Heart left ventricle (tissue), 13 donors: ENCODE measurements around the gene MCM10.

Source experiments
- CTCF ChIP-seq, 12 donors: fragments of 200-600 bp; sonication (generic) in 4 of 12; IDR thresholded peaks; one replicate each; pipeline versions ENCODE4 v1.5.0 to v1.8.0; 2018 to 2022; ENCODE audit warnings: antibody characterized with exemption in 12 of 12, mild to moderate bottlenecking in 5 of 12
- POLR2A ChIP-seq, 2 donors: fragments of 450-650 bp; IDR thresholded peaks; one replicate each; pipeline ENCODE4 v1.6.1; 2017; ENCODE audit warnings: antibody characterized with exemption in 2 of 2, mild to moderate bottlenecking in 2 of 2, moderate library complexity in 2 of 2
- donor health status: ischemic (EF 13 %, LVEDD 7.1; RV severe dilation, severe dysfunction).
- donor health status: DM: no; HTN: yes; CAD: no.
- donor health status: DM: no; HTN: no; CAD: no.
- donor health status: ischemic (EF 25% LVEDD 6.9; RV normal size, moderate dysfunction).
- donor health status: ischemic (EF 25% LVEDD 5.7; RV mildly dilated, moderate dysfunction).
- donor health status: ischemic (EF 35%, LVEDD 5.7; RV mildly dilated, moderate dysfunction).
- donor health status: nonischemic (EF 11% LVEDD 7.7; RV severe dilation, severe dysfunction).
- donor health status: DM: yes; HTN: yes; CAD: no.
- donor health status: PGD.
- donor health status: ischemic (EF 29% LVEDD 5.4; RV normal size, mild dysfunction).
- donor health status: nonischemic (EF 23%, LVEDD 6.1; RV moderate dilation, normal function).

- TF ChIP-seq CTCF (IDR thresholded peaks at IDR 0.05) (no peak), POLR2A (IDR thresholded peaks at IDR 0.05) (no peak)
Measured at GRCh38 chr10:13233358-13233757, 72.0 kb downstream of the MCM10 start.
